Germinal center (tissue), 1 donor: ENCODE measurements around the gene SULT6B1.

Experiments
- DNase-seq: peaks from one replicate; pipeline ENCODE4 v3.0.0; 2012; ENCODE audit warnings: mixed read lengths, low spot score

SULT6B1 gene

DNA sequence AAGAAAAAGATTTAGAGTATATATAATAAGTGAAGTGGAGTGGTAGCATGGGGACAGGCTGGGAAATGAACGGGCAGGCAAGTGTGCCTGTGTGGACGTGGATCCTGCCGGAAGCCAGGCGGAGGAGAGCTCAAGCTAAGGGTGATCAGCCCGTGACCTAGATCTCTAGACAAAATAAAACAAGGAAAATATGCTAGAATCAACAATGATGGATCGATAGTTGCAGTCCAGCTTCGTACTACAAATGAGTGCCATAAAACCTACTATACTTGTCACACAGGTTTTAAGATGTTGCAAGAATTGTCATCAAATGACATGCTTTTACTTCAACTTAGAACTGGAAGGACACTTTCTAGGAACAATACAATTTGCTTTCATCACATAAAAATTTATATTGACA, 40.1 kb downstream of the SULT6B1 start:
- no peak for DNase-seq

DNA sequence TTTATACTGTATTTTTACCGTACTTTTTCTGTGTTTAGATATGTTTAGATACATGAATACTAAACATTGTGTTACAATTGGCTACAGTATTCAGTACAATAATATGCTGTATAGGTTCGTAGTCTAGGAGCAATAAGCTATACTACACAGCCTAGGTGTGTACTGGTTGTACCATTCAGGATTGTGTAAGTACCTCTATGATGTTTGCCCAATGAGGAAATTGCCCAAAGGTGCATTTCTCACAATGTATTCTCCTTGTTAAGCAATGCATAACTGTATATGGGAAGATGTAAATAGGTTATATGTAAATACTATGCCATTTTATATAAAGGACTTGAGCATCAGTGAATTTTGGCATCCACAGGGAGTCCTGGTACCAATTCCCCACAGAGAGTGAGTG, 42.4 kb downstream of the SULT6B1 start:
- DNase-seq = no peak

- no peak for DNase-seq
Measured at GRCh38 chr2:37143974-37144373, 44.5 kb downstream of the SULT6B1 start.

- DNase-seq = no peak
Measured at GRCh38 chr2:37142546-37142945, 45.9 kb downstream of the SULT6B1 start.

- DNase-seq = no peak
Measured at GRCh38 chr2:37132914-37133313, 55.6 kb downstream of the SULT6B1 start.

- DNase-seq = no peak
Measured at GRCh38 chr2:37125416-37125815, 63.1 kb downstream of the SULT6B1 start.

DNA sequence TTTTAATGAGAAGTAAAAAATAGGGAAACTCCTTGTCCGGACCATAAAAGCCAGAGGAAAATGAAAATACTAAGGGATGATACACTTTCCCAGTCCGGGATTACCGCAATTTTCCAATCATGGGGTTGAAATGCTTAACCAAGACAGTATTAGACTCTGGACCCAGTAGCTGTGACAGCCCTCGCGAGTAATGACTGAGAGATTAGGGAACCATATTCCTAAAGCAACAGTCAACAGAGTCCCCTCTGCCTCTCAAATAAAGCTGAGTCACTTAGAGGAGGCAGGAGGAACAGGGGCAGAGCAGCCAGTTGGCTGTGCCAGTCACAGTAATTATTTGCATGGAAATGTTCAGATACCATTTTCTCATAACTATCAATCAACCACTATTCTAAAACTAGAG, 69.3 kb downstream of the SULT6B1 start:
- no peak for DNase-seq
